ENCODE measurements around the gene MICALL1.

DNA sequence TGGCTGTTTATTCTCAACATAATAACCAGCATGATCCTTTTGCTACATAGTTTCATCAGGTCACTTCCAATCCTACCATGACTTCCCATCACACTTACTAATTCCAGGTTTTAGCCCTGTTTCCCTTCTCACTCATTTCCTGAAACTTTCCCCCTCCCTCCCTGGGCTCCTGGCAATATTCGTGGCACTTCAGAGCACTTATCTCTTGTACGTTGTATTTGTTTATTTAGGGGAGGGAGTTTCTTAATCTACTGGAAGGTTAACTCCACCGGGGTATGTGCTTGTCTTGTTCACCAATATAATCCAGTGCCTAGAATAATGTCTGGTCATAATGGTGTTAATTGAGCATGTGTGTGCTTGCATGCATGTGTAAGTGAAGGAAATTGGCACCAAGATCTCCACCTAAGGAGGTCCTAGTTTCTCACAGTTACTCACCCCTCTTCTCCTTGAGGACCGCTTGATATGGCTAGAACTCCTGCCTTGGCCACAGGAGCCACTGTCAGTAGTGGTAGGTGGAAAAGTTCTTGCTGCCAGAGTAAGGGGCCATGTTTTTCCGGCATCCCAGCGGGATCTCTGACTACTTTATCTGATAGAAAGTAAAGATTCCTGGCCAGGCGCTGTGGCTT, 45.2 kb upstream of the MICALL1 start:
- TF ChIP-seq, protein P1, sequence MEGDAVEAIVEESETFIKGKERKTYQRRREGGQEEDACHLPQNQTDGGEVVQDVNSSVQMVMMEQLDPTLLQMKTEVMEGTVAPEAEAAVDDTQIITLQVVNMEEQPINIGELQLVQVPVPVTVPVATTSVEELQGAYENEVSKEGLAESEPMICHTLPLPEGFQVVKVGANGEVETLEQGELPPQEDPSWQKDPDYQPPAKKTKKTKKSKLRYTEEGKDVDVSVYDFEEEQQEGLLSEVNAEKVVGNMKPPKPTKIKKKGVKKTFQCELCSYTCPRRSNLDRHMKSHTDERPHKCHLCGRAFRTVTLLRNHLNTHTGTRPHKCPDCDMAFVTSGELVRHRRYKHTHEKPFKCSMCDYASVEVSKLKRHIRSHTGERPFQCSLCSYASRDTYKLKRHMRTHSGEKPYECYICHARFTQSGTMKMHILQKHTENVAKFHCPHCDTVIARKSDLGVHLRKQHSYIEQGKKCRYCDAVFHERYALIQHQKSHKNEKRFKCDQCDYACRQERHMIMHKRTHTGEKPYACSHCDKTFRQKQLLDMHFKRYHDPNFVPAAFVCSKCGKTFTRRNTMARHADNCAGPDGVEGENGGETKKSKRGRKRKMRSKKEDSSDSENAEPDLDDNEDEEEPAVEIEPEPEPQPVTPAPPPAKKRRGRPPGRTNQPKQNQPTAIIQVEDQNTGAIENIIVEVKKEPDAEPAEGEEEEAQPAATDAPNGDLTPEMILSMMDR (IDR thresholded peaks at IDR 0.05) = no peak
- TF ChIP-seq EP300 (IDR thresholded peaks at IDR 0.05) = no peak
